AG04450 (cell line): ENCODE results near the gene BMPR1B. TPM values are rescaled to one million over a fixed set of nuclear protein-coding genes. Genes with fewer than 3 reads are reported as not detected.

Experiments
- CTCF ChIA-PET: fragments of 300-600, 350-600 bp; formaldehyde crosslinking; extraction: SDS; loops from one replicate; lab custom pipeline; 2022; ENCODE audit warnings: antibody characterized with exemption, inconsistent platforms; lab: Charles Lee
- POLR2A ChIA-PET: fragments of 350-600 bp; formaldehyde crosslinking; extraction: SDS; loops from one replicate; lab custom pipeline; 2021; ENCODE audit warnings: antibody characterized with exemption, inconsistent platforms; lab: Yijun Ruan, JAX
- DNase-seq: peaks from one replicate; pipeline ENCODE4 v3.0.0-alpha.2; 2011; ENCODE audit warnings: low read depth, low spot score
- H3K27ac ChIP-seq: one replicate; pipeline ENCODE4 v1.5.1; 2012; ENCODE audit warnings: low read depth, low read length, control low read depth
- H3K27me3 ChIP-seq: one replicate; pipeline ENCODE4 v1.6.0; 2012; ENCODE audit warnings: low read length; ENCODE audit not compliant: control insufficient read depth, insufficient read depth
- H3K4me3 ChIP-seq: 2 replicates; pipeline ENCODE4 v1.5.1; 2011; ENCODE audit warnings: mild to moderate bottlenecking, low read depth, low read length, control low read depth
- H3K9me3 ChIP-seq: 2 replicates; pipeline ENCODE4 v1.5.1; 2012; ENCODE audit warnings: low read length; ENCODE audit not compliant: control insufficient read depth, insufficient read depth
- polyA plus RNA-seq: library from polyadenylated mRNA; depleted of rRNA; stranded (reverse); fragments of >200 nt; gene quantifications from 2 replicates; pipeline ENCODE4 v1.2.3, GENCODE V29; 2011
- TF ChIP-seq, protein P1 (sequence below): IDR thresholded peaks from 2 replicates; pipeline ENCODE4 v1.5.1; 2011; ENCODE audit warnings: low read depth, low read length, control low read depth, inconsistent platforms

The BMPR1B gene
- polyA plus RNA-seq, 1 experiment: 0.42 TPM

DNA sequence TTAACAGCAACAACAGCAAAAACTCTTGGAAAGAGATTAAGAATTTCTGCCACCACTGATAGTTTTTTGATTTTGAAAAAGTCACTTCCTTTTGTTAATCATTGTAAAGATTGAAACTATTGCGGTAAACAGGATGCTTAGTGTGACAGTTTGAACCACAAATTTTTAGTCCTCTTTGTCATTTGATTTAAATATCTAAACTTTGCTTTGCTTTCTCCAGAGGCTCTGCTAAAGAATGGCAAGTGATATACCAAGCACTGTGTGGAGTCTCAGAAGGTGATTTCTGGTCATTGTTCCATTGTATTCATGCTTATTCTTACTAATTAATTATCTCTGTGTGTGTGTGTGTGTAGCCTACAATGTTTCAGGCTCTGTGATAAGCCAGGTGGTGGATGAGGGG lies 155.6 kb downstream of the BMPR1B start:
- no peak for DNase-seq
- TF ChIP-seq, protein P1, sequence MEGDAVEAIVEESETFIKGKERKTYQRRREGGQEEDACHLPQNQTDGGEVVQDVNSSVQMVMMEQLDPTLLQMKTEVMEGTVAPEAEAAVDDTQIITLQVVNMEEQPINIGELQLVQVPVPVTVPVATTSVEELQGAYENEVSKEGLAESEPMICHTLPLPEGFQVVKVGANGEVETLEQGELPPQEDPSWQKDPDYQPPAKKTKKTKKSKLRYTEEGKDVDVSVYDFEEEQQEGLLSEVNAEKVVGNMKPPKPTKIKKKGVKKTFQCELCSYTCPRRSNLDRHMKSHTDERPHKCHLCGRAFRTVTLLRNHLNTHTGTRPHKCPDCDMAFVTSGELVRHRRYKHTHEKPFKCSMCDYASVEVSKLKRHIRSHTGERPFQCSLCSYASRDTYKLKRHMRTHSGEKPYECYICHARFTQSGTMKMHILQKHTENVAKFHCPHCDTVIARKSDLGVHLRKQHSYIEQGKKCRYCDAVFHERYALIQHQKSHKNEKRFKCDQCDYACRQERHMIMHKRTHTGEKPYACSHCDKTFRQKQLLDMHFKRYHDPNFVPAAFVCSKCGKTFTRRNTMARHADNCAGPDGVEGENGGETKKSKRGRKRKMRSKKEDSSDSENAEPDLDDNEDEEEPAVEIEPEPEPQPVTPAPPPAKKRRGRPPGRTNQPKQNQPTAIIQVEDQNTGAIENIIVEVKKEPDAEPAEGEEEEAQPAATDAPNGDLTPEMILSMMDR: no peak
- CTCF ChIA-PET: no interaction called here
- H3K27ac ChIP-seq: no peak overlapping the region
- peaks cover 4% of the 10 kb centered on the region; the same call in 1 of the 2 replicates for H3K9me3 ChIP-seq
- no peaks in the 10 kb centered on the region for H3K27me3 ChIP-seq
- POLR2A ChIA-PET: no interaction called here
- H3K4me3 ChIP-seq: no peak overlapping the region

DNA sequence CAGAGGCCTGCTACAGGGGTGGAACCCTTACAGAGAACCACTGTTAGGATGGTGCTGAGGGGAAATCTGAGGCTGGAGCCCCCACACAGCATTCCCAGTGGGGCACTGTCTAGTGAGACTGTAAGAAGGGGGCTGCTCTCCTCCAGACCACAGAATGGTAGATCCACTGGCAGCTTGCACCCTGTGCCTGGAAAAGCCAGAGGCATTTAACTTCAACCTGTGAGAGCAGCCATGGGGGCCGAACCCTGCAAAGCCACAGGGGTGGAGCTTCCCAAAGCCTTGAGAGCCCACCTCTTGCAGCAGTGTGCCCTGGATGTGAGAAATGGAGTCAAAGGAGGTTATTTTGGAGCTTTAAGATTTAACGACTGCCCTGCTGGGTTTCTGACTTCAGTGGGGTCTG lies 159.4 kb downstream of the BMPR1B start:
- Histone ChIP-seq H3K27ac (no peak overlapping the region), H3K4me3 (no peak overlapping the region), H3K27me3 (no peaks in the 10 kb centered on the region), H3K9me3 (peaks cover 4% of the 10 kb centered on the region; the same call in 1 of the 2 replicates)
- TF ChIP-seq, protein P1: no peak
- CTCF ChIA-PET: no interaction called here
- POLR2A ChIA-PET: no interaction called here
- no peak for DNase-seq

DNA sequence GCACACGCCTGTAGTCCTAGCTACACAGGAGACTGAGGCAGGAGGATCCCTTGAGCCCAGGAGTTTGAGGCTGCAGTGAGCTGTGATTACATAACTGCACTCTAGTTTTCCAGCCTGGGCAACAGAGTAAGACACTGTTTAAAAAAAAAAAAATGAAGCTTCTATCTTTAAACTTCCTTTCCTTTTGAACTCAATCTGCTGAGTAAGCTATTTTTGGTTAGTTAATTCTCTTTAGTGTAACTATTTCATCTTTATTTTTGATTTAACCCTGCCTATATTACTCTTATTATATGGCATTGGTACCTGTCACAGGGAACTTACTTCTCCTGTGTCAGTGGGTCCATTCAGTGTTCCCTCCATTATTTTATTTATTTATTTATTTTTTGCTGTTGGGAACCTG lies 160.8 kb downstream of the BMPR1B start:
- POLR2A ChIA-PET: no interaction called here
- TF ChIP-seq, protein P1: no peak
- Histone ChIP-seq H3K4me3 (no peak overlapping the region), H3K9me3 (peaks cover 4% of the 10 kb centered on the region; the same call in 1 of the 2 replicates), H3K27ac (no peak overlapping the region), H3K27me3 (no peaks in the 10 kb centered on the region)
- CTCF ChIA-PET: interaction anchor here (0.7 kb wide), 1 partner anchor 291 kb away, joined by 3 read pairs; no protein-coding TSS in a partner anchor
- DNase-seq: no peak

DNA sequence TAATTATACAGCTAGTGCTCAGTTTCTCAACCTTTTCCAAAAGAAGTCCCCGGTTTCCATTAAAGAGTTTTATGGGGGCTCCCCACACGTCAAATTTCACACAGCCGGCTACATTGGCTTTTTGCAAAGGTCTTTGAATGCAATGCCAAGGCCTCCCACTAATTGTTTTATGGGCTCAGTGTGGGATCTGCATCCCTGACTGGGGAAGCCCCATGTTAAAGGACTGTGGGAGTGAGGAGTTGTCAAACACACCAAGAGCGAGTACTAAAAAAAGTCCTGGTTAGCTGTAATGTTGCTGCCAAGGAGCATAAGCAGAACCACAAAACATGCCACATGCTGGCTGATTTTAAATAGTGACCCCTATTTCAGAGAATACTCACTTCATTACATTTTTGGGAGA lies 162.6 kb downstream of the BMPR1B start:
- TF ChIP-seq, protein P1: no peak
- Histone ChIP-seq H3K9me3 (peaks cover 4% of the 10 kb centered on the region; the same call in 1 of the 2 replicates), H3K4me3 (no peak overlapping the region), H3K27me3 (no peaks in the 10 kb centered on the region), H3K27ac (no peak overlapping the region)
- ChIA-PET POLR2A (no interaction called here), CTCF (no interaction called here)
- no peak for DNase-seq

DNA sequence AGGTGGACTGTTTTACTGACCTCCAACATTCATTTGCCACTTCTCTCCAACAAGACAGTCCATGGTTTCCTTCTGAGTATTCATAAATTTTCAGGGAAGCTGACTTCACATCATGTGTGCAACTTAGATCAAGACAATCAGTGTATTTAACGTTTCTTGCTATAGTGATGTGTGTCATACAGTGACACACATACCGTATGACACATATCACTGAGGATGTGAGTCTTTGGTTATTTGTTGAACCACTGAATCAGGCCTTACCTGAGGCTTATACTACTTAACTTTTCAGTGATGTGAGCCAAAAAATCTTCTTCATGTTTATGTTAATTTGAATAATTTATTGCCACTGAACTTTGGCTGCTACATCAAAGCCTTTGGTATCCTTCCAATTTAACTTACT lies 166.8 kb downstream of the BMPR1B start:
- H3K27me3 ChIP-seq: no peaks in the 10 kb centered on the region
- no peak overlapping the region for H3K4me3 ChIP-seq
- ChIA-PET CTCF (no interaction called here), POLR2A (no interaction called here)
- no peak overlapping the region for H3K27ac ChIP-seq
- no peaks in the 10 kb centered on the region for H3K9me3 ChIP-seq
- DNase-seq: no peak
- TF ChIP-seq, protein P1: no peak
